Breast epithelium (tissue), 4 donors: Measurements from ENCODE around the gene SUPT4H1. TPM values are rescaled to one million over a fixed set of nuclear protein-coding genes. Genes with fewer than 3 reads are reported as not detected.
A peak's percentile ranks its signal among the peaks of the same experiment; 100 is the strongest.

Source experiments
- DNase-seq, 2 donors: peaks; one replicate each; pipeline ENCODE4 v3.0.0-alpha.2; 2019; ENCODE audit warnings: low spot score in 2 of 2
- H3K27ac ChIP-seq, 2 donors: fragments of 200-600 bp; sonication (generic) in 1 of 2; one replicate each; pipeline ENCODE4 v1.5.1; 2016 to 2019; ENCODE audit warnings: mild to moderate bottlenecking in 1 of 2
- H3K27me3 ChIP-seq, 2 donors: fragments of 200-600 bp; sonication (generic) in 1 of 2; one replicate each; pipeline versions ENCODE4 v1.5.1 to v1.6.0; 2017 to 2019; ENCODE audit warnings: control low read depth in 1 of 2, mild to moderate bottlenecking in 1 of 2
- H3K36me3 ChIP-seq: fragments of 200-600 bp; one replicate; pipeline ENCODE4 v1.5.1; 2019
- H3K4me1 ChIP-seq, 2 donors: fragments of 200-600 bp; sonication (generic); one replicate each; pipeline ENCODE4 v1.5.1; 2016 to 2019; ENCODE audit warnings: control low read depth in 1 of 2
- H3K4me3 ChIP-seq, 3 donors: fragments of 200-600 bp; sonication (generic); 1 replicate in 2 of 3; 2 replicates in 1 of 3; pipeline ENCODE4 v1.5.1; 2016 to 2019; ENCODE audit warnings: mild to moderate bottlenecking in 3 of 3, moderate library complexity in 2 of 3
- H3K9me3 ChIP-seq, 2 donors: fragments of 200-600 bp; sonication (generic) in 1 of 2; one replicate each; pipeline ENCODE4 v1.5.1; 2016 to 2019; ENCODE audit warnings: control low read depth in 1 of 2
- CTCF ChIP-seq, 3 donors: fragments of 450-650 bp; IDR thresholded peaks; one replicate each; pipeline ENCODE4 v1.5.1; 2016 to 2017; ENCODE audit warnings: antibody characterized with exemption in 3 of 3, mild to moderate bottlenecking in 3 of 3, moderate library complexity in 3 of 3
- POLR2A ChIP-seq: fragments of 450-650 bp; IDR thresholded peaks from one replicate; pipeline ENCODE4 v1.6.1; 2016; ENCODE audit warnings: antibody characterized with exemption, mild to moderate bottlenecking, moderate library complexity
- POLR2AphosphoS5 ChIP-seq, 3 donors: sonication (generic); formaldehyde crosslinking; IDR thresholded peaks; one replicate each; pipeline ENCODE4 v1.6.1; 2017; ENCODE audit warnings: antibody characterized with exemption in 3 of 3
- intact Hi-C: fragments of 100-400 bp; cut with DNase I; formaldehyde crosslinking; loops from one replicate; pipeline ENCODE4 v1.15.1; 2023; ENCODE audit warnings: low total_unique reads
- total RNA-seq, 3 donors: library from RNA; depleted of rRNA; stranded (reverse); fragments of >200 nt; gene quantifications; one replicate each; pipeline ENCODE4 v1.1.0, GENCODE V29; 2016

Gene SUPT4H1
- total RNA-seq, 3 donors from 2014 or later = 46.4 to 61.6 (median 48.2) TPM

- TF ChIP-seq POLR2AphosphoS5 (IDR thresholded peaks at IDR 0.05) (no peak), CTCF (IDR thresholded peaks at IDR 0.05) (no peak)
- no peaks in the 10 kb centered on the region for H3K9me3 ChIP-seq
- no peak overlapping the region for H3K27ac ChIP-seq
- no peaks in the 10 kb centered on the region for H3K27me3 ChIP-seq
- no peaks in the 10 kb centered on the region for H3K4me1 ChIP-seq
- DNase-seq = no peak
- H3K36me3 ChIP-seq = no peaks in the 10 kb centered on the region
- no peak overlapping the region for H3K4me3 ChIP-seq
- intact Hi-C loops = no loop called here
Observed at GRCh38 chr17:58370716-58371115, 18.7 kb upstream of the SUPT4H1 start.

DNA sequence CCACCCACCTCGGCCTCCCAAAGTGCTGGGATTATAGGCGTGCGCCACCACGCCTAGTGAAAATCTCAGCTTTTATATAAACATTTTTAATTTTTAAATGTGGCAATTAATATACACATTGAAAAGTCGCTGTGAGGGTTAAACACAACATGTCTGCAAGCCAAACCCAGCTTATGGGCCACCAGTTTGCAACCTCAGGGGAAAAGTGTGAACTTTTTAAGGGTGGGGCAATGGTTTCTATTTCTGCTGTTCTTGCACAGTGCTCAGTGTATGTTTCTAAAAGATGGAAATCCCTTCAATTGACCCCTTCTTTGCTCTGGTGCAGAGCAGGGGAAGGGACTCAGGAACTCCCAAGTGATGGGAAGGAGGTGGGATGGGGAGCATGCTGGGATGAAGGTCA lies 18.3 kb upstream of the SUPT4H1 start:
- no peak for DNase-seq
- no peak for TF ChIP-seq POLR2A
- TF ChIP-seq CTCF (IDR thresholded peaks at IDR 0.05) = no peak
- no peak for TF ChIP-seq POLR2AphosphoS5 (IDR thresholded peaks at IDR 0.05)
- no peaks in the 10 kb centered on the region for H3K4me1 ChIP-seq

GRCh38 chr17:58369214-58370031 lies 17.4 kb upstream of the SUPT4H1 start:
- Histone ChIP-seq H3K4me1 (no peaks in the 10 kb centered on the region), H3K27me3 (no peaks in the 10 kb centered on the region), H3K27ac (peak overlapping the region; percentile 20 to 56), H3K36me3 (no peaks in the 10 kb centered on the region), H3K9me3 (no peaks in the 10 kb centered on the region), H3K4me3 (no peak overlapping the region)
- intact Hi-C loops = no loop called here
- TF ChIP-seq POLR2A = no peak
- no peak for TF ChIP-seq CTCF (IDR thresholded peaks at IDR 0.05)
- no peak for TF ChIP-seq POLR2AphosphoS5 (IDR thresholded peaks at IDR 0.05)
- no peak for DNase-seq

More for the DNA sequence above, 18.3 kb upstream of the SUPT4H1 start:
- Histone ChIP-seq H3K27ac (no peak overlapping the region), H3K4me3 (no peak overlapping the region), H3K36me3 (no peaks in the 10 kb centered on the region), H3K9me3 (no peaks in the 10 kb centered on the region), H3K27me3 (no peaks in the 10 kb centered on the region)
- intact Hi-C loops = no loop called here

DNA sequence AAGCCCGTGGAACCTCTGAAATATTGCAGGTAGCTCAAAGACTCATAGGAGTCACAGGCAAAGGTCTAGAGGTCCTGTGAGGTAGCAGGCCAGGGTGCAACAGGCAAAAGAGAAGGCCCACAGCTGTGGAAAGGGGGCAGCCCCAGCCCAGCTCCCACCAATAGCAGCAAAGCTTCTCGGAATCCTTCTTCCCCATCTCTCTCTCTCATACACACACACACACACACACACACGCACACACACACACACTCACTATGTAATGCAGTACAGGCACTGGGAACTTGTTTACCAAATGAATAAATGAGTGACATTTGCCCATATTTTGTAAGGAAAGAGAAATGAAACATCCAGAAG lies 16.8 kb upstream of the SUPT4H1 start:
- no peaks in the 10 kb centered on the region for H3K4me1 ChIP-seq
- H3K4me3 ChIP-seq = no peak overlapping the region
- no peak for DNase-seq
- H3K27ac ChIP-seq = peak overlapping the region; percentile 20 to 56
- intact Hi-C loops = no loop called here
- H3K36me3 ChIP-seq = no peaks in the 10 kb centered on the region
- no peaks in the 10 kb centered on the region for H3K9me3 ChIP-seq
- H3K27me3 ChIP-seq = no peaks in the 10 kb centered on the region
- TF ChIP-seq CTCF (IDR thresholded peaks at IDR 0.05) (no peak), POLR2A (no peak), POLR2AphosphoS5 (IDR thresholded peaks at IDR 0.05) (no peak)

- H3K36me3 ChIP-seq = no peaks in the 10 kb centered on the region
- H3K9me3 ChIP-seq = no peaks in the 10 kb centered on the region
- TF ChIP-seq POLR2A (no peak), CTCF (IDR thresholded peaks at IDR 0.05) (no peak), POLR2AphosphoS5 (IDR thresholded peaks at IDR 0.05) (no peak)
- H3K27ac ChIP-seq = no peak overlapping the region
- no peak for DNase-seq
- H3K4me3 ChIP-seq = no peak overlapping the region
- intact Hi-C loops = no loop called here
- no peaks in the 10 kb centered on the region for H3K4me1 ChIP-seq
- no peaks in the 10 kb centered on the region for H3K27me3 ChIP-seq
Observed at GRCh38 chr17:58367461-58367860, 15.5 kb upstream of the SUPT4H1 start.
